Lower leg skin (tissue), 3 donors: Measurements from ENCODE around the gene HHIPL2.

Experiments
- POLR2A ChIP-seq, 2 donors: fragments of 450-650 bp; IDR thresholded peaks; one replicate each; pipeline ENCODE4 v1.6.1; 2016 to 2017; ENCODE audit warnings: antibody characterized with exemption in 2 of 2, mild to moderate bottlenecking in 1 of 2, moderate library complexity in 1 of 2
- TF ChIP-seq, protein P1 (sequence below), 3 donors: fragments of 450-650 bp; IDR thresholded peaks; one replicate each; pipeline ENCODE4 v1.5.1; 2016; ENCODE audit warnings: antibody characterized with exemption in 3 of 3, mild to moderate bottlenecking in 3 of 3, moderate library complexity in 2 of 3

DNA sequence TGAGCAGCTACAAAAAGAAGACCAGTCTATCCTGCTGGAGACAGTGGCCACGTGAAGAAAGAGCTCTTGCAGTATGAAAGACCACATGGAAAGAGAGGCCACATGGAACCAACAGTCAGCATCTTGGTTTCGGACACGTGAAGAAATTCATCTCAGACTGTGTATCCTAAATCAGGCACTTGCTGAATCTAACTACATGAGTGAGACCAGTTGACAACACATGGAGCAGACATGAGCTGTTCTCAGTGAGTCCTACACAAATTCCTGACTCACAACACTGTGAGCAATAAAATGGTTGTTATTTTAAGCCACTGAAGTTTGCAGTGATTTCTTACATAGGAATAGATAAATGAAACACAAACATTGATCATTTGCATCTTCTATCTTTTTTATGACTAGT lies 44.3 kb upstream of the HHIPL2 start:
- TF ChIP-seq, protein P1, sequence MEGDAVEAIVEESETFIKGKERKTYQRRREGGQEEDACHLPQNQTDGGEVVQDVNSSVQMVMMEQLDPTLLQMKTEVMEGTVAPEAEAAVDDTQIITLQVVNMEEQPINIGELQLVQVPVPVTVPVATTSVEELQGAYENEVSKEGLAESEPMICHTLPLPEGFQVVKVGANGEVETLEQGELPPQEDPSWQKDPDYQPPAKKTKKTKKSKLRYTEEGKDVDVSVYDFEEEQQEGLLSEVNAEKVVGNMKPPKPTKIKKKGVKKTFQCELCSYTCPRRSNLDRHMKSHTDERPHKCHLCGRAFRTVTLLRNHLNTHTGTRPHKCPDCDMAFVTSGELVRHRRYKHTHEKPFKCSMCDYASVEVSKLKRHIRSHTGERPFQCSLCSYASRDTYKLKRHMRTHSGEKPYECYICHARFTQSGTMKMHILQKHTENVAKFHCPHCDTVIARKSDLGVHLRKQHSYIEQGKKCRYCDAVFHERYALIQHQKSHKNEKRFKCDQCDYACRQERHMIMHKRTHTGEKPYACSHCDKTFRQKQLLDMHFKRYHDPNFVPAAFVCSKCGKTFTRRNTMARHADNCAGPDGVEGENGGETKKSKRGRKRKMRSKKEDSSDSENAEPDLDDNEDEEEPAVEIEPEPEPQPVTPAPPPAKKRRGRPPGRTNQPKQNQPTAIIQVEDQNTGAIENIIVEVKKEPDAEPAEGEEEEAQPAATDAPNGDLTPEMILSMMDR (IDR thresholded peaks at IDR 0.05) = no peak
- no peak for TF ChIP-seq POLR2A (IDR thresholded peaks at IDR 0.05)
